Lower lobe of right lung (tissue), 2 donors: Measurements from ENCODE around the gene ORM2. TPM values are rescaled to one million over a fixed set of nuclear protein-coding genes. Genes with fewer than 3 reads are reported as not detected.

Experiments used
- ATAC-seq, 2 donors: fragments of 200-7000 bp; cut with Tn5 transposase; one replicate each; pipeline ENCODE4 v1.9.1; 2020 to 2022; ENCODE audit warnings: mild to moderate bottlenecking in 2 of 2, moderate library complexity in 2 of 2
- DNase-seq: peaks from one replicate; pipeline ENCODE4 v3.0.0-alpha.2; 2020
- H3K27ac ChIP-seq: fragments of 200-600 bp; one replicate; pipeline ENCODE4 v1.8.0; 2022
- H3K27me3 ChIP-seq: fragments of 200-600 bp; one replicate; pipeline ENCODE4 v1.8.0; 2022; ENCODE audit warnings: low read depth
- H3K36me3 ChIP-seq: fragments of 200-600 bp; one replicate; pipeline ENCODE4 v1.8.0; 2022; ENCODE audit warnings: mild to moderate bottlenecking
- H3K4me1 ChIP-seq: fragments of 200-600 bp; one replicate; pipeline ENCODE4 v1.8.0; 2022
- H3K4me3 ChIP-seq: fragments of 200-600 bp; one replicate; pipeline ENCODE4 v1.8.0; 2022; ENCODE audit warnings: mild to moderate bottlenecking
- H3K9me3 ChIP-seq: fragments of 200-600 bp; one replicate; pipeline ENCODE4 v1.8.0; 2022
- CTCF ChIP-seq: fragments of 200-600 bp; IDR thresholded peaks from one replicate; pipeline ENCODE4 v1.8.0; 2022; ENCODE audit warnings: antibody characterized with exemption, mild to moderate bottlenecking
- intact Hi-C: fragments of 100-400 bp; cut with DNase I; formaldehyde crosslinking; loops from one replicate; pipeline ENCODE4 v1.11.0; 2022
- total RNA-seq: library from RNA; stranded (reverse); fragmentation: NEBNext Ultra II Directional; extraction: Animal tissue kit (Norgen Biotek cat#: 25700); gene quantifications from one replicate; pipeline ENCODE4 v1.2.1, GENCODE V29; 2021
- donor health status: DM: no; HTN: yes; CAD: no; lungs with severe emphysema.

The ORM2 gene
- total RNA-seq, 1 donor from 2014 or later, result 3.1 TPM

GRCh38 chr9:114367366-114367765, 37.7 kb downstream of the ORM2 start:
- peaks cover 53% of the 10 kb centered on the region for H3K4me1 ChIP-seq
- no peaks in the 10 kb centered on the region for H3K9me3 ChIP-seq
- no peak for TF ChIP-seq CTCF
- ATAC-seq (no peak), DNase-seq (no peak)
- H3K36me3 ChIP-seq, result peaks cover 73% of the 10 kb centered on the region
- peak overlapping the region; percentile 70 for H3K27ac ChIP-seq
- intact Hi-C loops, result no loop called here
- H3K4me3 ChIP-seq, result no peak overlapping the region
- no peaks in the 10 kb centered on the region for H3K27me3 ChIP-seq

GRCh38 chr9:114367772-114368569, 38.3 kb downstream of the ORM2 start:
- Histone ChIP-seq H3K27me3 (no peaks in the 10 kb centered on the region), H3K4me1 (peaks cover 59% of the 10 kb centered on the region), H3K9me3 (no peaks in the 10 kb centered on the region), H3K27ac (peak overlapping the region; percentile 70), H3K36me3 (peaks cover 67% of the 10 kb centered on the region), H3K4me3 (no peak overlapping the region)
- intact Hi-C loops, result no loop called here
- ATAC-seq (no peak), DNase-seq (no peak)
- no peak for TF ChIP-seq CTCF

- H3K27me3 ChIP-seq, result no peaks in the 10 kb centered on the region
- H3K27ac ChIP-seq, result peak overlapping the region; percentile 36
- peaks cover 63% of the 10 kb centered on the region for H3K36me3 ChIP-seq
- peaks cover 68% of the 10 kb centered on the region for H3K4me1 ChIP-seq
- intact Hi-C loops, result no loop called here
- TF ChIP-seq CTCF, result no peak
- ATAC-seq (no peak), DNase-seq (no peak)
- H3K9me3 ChIP-seq, result no peaks in the 10 kb centered on the region
- no peak overlapping the region for H3K4me3 ChIP-seq
Measured at GRCh38 chr9:114369216-114370130, 39.8 kb downstream of the ORM2 start.

- Histone ChIP-seq H3K9me3 (no peaks in the 10 kb centered on the region), H3K4me3 (no peak overlapping the region), H3K4me1 (peaks cover 58% of the 10 kb centered on the region), H3K36me3 (peaks cover 55% of the 10 kb centered on the region), H3K27me3 (no peaks in the 10 kb centered on the region), H3K27ac (peak overlapping the region; percentile 75)
- TF ChIP-seq CTCF, result no peak
- ATAC-seq, result no peak
- DNase-seq, result no peak
- intact Hi-C loops, result no loop called here
Measured at GRCh38 chr9:114370251-114370967, 40.7 kb downstream of the ORM2 start.

- DNase-seq (no peak), ATAC-seq (no peak)
- peak overlapping the region; percentile 75 for H3K27ac ChIP-seq
- H3K9me3 ChIP-seq, result no peaks in the 10 kb centered on the region
- TF ChIP-seq CTCF, result no peak
- H3K4me1 ChIP-seq, result peaks cover 53% of the 10 kb centered on the region
- H3K4me3 ChIP-seq, result no peak overlapping the region
- no peaks in the 10 kb centered on the region for H3K27me3 ChIP-seq
- intact Hi-C loops, result no loop called here
- H3K36me3 ChIP-seq, result peaks cover 59% of the 10 kb centered on the region
Measured at GRCh38 chr9:114370968-114371320, 41.3 kb downstream of the ORM2 start.
